Measurements from ENCODE around the gene KAZN.

Gene KAZN

GRCh38 chr1:15139654-15140350, 541.3 kb downstream of the KAZN start:
- TF ChIP-seq CTCF (IDR thresholded peaks at IDR 0.05; ENCODE audit: insufficient read depth, missing control alignments), result no peak
- no peak for FAIRE-seq

GRCh38 chr1:15141935-15142539, 543.6 kb downstream of the KAZN start:
- no peak for DNase-seq (ENCODE audit: insufficient read length, low spot score)
- FAIRE-seq, result no peak
- TF ChIP-seq CTCF (IDR thresholded peaks at IDR 0.05; ENCODE audit: insufficient read depth, missing control alignments), result no peak

More at GRCh38 chr1:15139654-15140350, 541.3 kb downstream of the KAZN start:
- DNase-seq (ENCODE audit: insufficient read length, low spot score), result no peak

- no peak for TF ChIP-seq CTCF (IDR thresholded peaks at IDR 0.05; ENCODE audit: insufficient read depth, missing control alignments)
- DNase-seq (ENCODE audit: insufficient read length, low spot score), result no peak
- FAIRE-seq, result no peak
Measured at GRCh38 chr1:15145327-15145726, 546.8 kb downstream of the KAZN start.

GRCh38 chr1:15146142-15146680, 547.7 kb downstream of the KAZN start:
- no peak for TF ChIP-seq CTCF (IDR thresholded peaks at IDR 0.05; ENCODE audit: insufficient read depth, missing control alignments)
- no peak for FAIRE-seq
- no peak for DNase-seq (ENCODE audit: insufficient read length, low spot score)

- TF ChIP-seq CTCF (IDR thresholded peaks at IDR 0.05; ENCODE audit: insufficient read depth, missing control alignments), result no peak
- no peak for DNase-seq (ENCODE audit: insufficient read length, low spot score)
- no peak for FAIRE-seq
Measured at GRCh38 chr1:15146971-15147376, 548.5 kb downstream of the KAZN start.

- no peak for DNase-seq (ENCODE audit: insufficient read length, low spot score)
- TF ChIP-seq CTCF (IDR thresholded peaks at IDR 0.05; ENCODE audit: insufficient read depth, missing control alignments), result no peak
- no peak for FAIRE-seq
Measured at GRCh38 chr1:15148004-15148403, 549.5 kb downstream of the KAZN start.

- FAIRE-seq, result no peak
- no peak for TF ChIP-seq CTCF (IDR thresholded peaks at IDR 0.05; ENCODE audit: insufficient read depth, missing control alignments)
- DNase-seq (ENCODE audit: insufficient read length, low spot score), result no peak
Measured at GRCh38 chr1:15148475-15148874, 550.0 kb downstream of the KAZN start.
